ENCODE data around the gene KRTAP6-3.

Gene KRTAP6-3

DNA sequence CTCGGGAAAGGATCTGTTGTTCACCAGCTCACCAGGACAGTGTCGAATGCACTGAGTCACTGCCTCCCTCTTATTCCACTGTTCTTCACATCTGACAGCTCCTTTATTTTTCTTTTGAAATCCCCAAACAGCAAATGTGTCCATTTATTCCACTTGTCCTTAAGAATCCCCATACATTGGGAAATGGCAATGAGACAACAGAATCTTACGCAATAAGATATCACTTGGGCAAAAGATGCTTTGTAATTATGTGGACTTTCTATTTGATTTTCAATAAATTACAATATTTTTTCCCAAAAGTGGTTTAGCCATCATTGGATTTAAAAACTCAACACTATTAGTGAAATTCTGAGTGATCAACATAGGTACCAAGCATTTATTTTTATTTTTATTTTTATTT is 46.4 kb downstream of the KRTAP6-3 start:
- TF ChIP-seq, protein P1, sequence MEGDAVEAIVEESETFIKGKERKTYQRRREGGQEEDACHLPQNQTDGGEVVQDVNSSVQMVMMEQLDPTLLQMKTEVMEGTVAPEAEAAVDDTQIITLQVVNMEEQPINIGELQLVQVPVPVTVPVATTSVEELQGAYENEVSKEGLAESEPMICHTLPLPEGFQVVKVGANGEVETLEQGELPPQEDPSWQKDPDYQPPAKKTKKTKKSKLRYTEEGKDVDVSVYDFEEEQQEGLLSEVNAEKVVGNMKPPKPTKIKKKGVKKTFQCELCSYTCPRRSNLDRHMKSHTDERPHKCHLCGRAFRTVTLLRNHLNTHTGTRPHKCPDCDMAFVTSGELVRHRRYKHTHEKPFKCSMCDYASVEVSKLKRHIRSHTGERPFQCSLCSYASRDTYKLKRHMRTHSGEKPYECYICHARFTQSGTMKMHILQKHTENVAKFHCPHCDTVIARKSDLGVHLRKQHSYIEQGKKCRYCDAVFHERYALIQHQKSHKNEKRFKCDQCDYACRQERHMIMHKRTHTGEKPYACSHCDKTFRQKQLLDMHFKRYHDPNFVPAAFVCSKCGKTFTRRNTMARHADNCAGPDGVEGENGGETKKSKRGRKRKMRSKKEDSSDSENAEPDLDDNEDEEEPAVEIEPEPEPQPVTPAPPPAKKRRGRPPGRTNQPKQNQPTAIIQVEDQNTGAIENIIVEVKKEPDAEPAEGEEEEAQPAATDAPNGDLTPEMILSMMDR (conservative IDR thresholded peaks at IDR 0.05; ENCODE audit: low read depth, low read length) = no peak
- no peak for DNase-seq (ENCODE audit: low read depth)
- H3K4me3 ChIP-seq (ENCODE audit: low read length) = no peak overlapping the region

DNA sequence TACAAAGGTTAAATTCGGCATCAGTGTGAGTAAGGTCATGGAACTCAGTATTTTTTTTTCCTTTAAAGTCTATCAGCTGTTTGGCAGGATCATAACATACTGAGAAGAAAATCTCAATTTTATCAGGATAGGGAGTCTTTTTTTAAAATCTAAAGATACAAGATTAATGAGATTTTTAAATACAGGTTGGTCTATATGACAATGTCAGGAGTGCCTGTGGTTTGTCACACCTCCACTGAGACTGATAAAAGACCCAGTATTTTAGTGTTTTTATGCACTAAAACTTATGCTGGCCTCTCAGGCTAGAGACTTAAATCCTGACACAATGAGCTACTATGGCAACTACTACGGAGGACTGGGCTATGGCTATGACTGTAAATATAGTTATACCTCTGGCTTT is 50.3 kb downstream of the KRTAP6-3 start, which contains the start of gene KRTAP20-3:
Gene KRTAP20-3 (plus strand): TSS at position 301 of the 400 bp plus-strand sequence.
- no peak for DNase-seq (ENCODE audit: low read depth)

More for the DNA sequence above, 50.3 kb downstream of the KRTAP6-3 start, which contains the start of gene KRTAP20-3:
- H3K4me3 ChIP-seq (ENCODE audit: low read length) = no peak within 1 kb of the TSS
- TF ChIP-seq, protein P1 (conservative IDR thresholded peaks at IDR 0.05; ENCODE audit: low read depth, low read length) = no peak

All from retinal pigment epithelial cell (primary cell).